Esophagus squamous epithelium (tissue), 5 donors: ENCODE results near the gene CRB3. TPM values are rescaled to one million over a fixed set of nuclear protein-coding genes. Genes with fewer than 3 reads are reported as not detected.

Source experiments
- DNase-seq: peaks from one replicate; lab custom pipeline; 2025; lab: John Stamatoyannopoulos, UW
- H3K27ac ChIP-seq, 4 donors: fragments of 200-600 bp; sonication (generic); one replicate each; pipeline ENCODE4 v1.5.1; 2016 to 2019; ENCODE audit warnings: mild to moderate bottlenecking in 1 of 4
- H3K27me3 ChIP-seq, 4 donors: fragments of 200-600 bp; sonication (generic); 1 replicate in 3 of 4; 2 replicates in 1 of 4; pipeline versions ENCODE4 v1.5.1 to v1.6.0; 2017 to 2021; ENCODE audit warnings: antibody characterized with exemption in 1 of 4
- H3K36me3 ChIP-seq, 3 donors: fragments of 200-600 bp; sonication (generic); one replicate each; pipeline ENCODE4 v1.5.1; 2016 to 2019
- H3K4me1 ChIP-seq, 3 donors: fragments of 200-600 bp; sonication (generic); one replicate each; pipeline ENCODE4 v1.5.1; 2017 to 2019
- H3K4me3 ChIP-seq, 4 donors: fragments of 200-600 bp; sonication (generic); 1 replicate in 3 of 4; 2 replicates in 1 of 4; pipeline ENCODE4 v1.5.1; 2016 to 2019; ENCODE audit warnings: mild to moderate bottlenecking in 2 of 4, moderate library complexity in 1 of 4
- H3K9me3 ChIP-seq, 3 donors: fragments of 200-600 bp; sonication (generic); one replicate each; pipeline ENCODE4 v1.5.1; 2016 to 2019
- POLR2A ChIP-seq, 4 donors: fragments of 450-650 bp; IDR thresholded peaks; one replicate each; pipeline ENCODE4 v1.6.1; 2017; ENCODE audit warnings: antibody characterized with exemption in 4 of 4, mild to moderate bottlenecking in 4 of 4, moderate library complexity in 3 of 4
- WGBS, 2 donors: methylation state at CpG; one replicate each; pipeline ENCODE4 v1.1.5; 2018; 5-methylcytosine and 5-hydroxymethylcytosine counted together
- intact Hi-C: fragments of 100-400 bp; cut with DNase I; formaldehyde crosslinking; loops from one replicate; pipeline ENCODE4 v1.15.0; 2022
- total RNA-seq, 4 donors: library from RNA; depleted of rRNA; stranded (reverse); fragments of >200 nt; gene quantifications; one replicate each; pipeline ENCODE4 v1.1.0, GENCODE V29; 2016
- TF ChIP-seq, protein P1 (sequence below), 6 experiments: fragments of 450-650 bp in 4 of 6; fragments of 200-600 bp in 2 of 6; sonication (generic) in 2 of 6; IDR thresholded peaks; one replicate each; pipeline ENCODE4 v1.5.1; 2016 to 2019; ENCODE audit warnings: antibody characterized with exemption in 6 of 6, mild to moderate bottlenecking in 4 of 6, moderate library complexity in 4 of 6
- donor health status: DM: yes; HTN: yes; CAD: no.

Gene CRB3
- total RNA-seq, 4 donors from 2014 or later: 42.9 to 61.9 (median 56.2) TPM

DNA sequence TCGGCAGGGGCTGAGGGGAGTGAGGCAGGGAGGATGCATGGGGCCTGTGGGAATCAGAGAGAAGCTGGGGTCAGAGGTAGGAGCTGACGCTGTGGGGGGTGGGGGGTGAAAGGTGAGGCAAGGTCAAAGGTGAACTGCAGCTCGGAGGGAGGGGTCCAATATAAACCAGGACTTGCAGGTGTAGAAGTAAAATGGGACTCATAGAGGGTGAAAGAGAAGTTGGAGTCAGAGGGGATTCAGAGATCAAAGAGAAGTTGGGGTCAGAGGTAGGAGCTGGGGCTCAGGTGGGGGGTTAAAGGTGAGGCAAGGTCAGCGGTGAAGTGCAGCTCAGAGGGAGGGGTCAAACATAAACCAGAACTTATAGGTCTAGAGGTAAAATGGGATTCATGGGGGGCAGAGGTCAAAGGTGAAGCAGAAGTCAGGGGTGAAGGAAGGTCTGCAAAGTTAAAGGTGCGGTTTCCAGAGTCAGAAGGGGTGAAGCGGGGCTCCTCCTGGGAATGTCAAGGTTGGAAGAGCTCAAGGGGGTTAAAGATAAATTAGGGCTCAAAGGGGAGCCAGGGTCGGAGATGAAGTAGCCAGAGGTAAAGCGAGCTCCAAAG, 30.5 kb downstream of the CRB3 start:
- intact Hi-C loops: no loop called here
- H3K9me3 ChIP-seq: peaks cover 0 to 5% (median 0%) of the 10 kb centered on the region in 3 donors
- peaks cover 0 to 4% (median 0%) of the 10 kb centered on the region in 4 donors for H3K27me3 ChIP-seq
- H3K4me3 ChIP-seq: no peak overlapping the region
- WGBS, 2 donors: 72 to 82% methylated on average over 8 of the region's 8 CpGs
- no peak for DNase-seq
- H3K27ac ChIP-seq: no peak overlapping the region
- no peaks in the 10 kb centered on the region for H3K36me3 ChIP-seq
- H3K4me1 ChIP-seq: peaks cover 0 to 7% (median 0%) of the 10 kb centered on the region in 3 donors
- TF ChIP-seq, protein P1, sequence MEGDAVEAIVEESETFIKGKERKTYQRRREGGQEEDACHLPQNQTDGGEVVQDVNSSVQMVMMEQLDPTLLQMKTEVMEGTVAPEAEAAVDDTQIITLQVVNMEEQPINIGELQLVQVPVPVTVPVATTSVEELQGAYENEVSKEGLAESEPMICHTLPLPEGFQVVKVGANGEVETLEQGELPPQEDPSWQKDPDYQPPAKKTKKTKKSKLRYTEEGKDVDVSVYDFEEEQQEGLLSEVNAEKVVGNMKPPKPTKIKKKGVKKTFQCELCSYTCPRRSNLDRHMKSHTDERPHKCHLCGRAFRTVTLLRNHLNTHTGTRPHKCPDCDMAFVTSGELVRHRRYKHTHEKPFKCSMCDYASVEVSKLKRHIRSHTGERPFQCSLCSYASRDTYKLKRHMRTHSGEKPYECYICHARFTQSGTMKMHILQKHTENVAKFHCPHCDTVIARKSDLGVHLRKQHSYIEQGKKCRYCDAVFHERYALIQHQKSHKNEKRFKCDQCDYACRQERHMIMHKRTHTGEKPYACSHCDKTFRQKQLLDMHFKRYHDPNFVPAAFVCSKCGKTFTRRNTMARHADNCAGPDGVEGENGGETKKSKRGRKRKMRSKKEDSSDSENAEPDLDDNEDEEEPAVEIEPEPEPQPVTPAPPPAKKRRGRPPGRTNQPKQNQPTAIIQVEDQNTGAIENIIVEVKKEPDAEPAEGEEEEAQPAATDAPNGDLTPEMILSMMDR (IDR thresholded peaks at IDR 0.05): no peak
- TF ChIP-seq POLR2A (IDR thresholded peaks at IDR 0.05): no peak

DNA sequence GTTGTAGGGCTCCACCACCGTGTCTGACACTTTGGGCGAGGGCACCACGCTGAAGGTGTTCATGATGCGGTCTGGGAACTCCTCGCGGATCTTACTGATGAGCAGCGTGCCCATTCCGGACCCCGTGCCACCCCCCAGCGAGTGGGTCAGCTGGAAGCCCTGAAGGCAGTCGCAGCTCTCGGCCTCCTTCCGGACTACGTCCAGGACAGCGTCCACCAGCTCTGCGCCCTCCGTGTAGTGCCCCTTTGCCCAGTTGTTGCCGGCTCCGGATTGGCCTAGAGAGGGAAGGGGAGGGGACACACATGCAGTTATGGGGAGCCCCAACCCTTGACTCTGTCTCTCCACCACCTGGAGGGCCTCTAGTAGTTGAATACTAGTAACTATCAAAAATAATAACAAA, 31.9 kb downstream of the CRB3 start:
- H3K9me3 ChIP-seq: peaks cover 0 to 5% (median 0%) of the 10 kb centered on the region in 3 donors
- TF ChIP-seq, protein P1 (IDR thresholded peaks at IDR 0.05): no peak
- no peak for TF ChIP-seq POLR2A (IDR thresholded peaks at IDR 0.05)
- 95 to 100% methylated on average over 8 to 15 of the region's 19 CpGs for WGBS, 2 donors

DNA sequence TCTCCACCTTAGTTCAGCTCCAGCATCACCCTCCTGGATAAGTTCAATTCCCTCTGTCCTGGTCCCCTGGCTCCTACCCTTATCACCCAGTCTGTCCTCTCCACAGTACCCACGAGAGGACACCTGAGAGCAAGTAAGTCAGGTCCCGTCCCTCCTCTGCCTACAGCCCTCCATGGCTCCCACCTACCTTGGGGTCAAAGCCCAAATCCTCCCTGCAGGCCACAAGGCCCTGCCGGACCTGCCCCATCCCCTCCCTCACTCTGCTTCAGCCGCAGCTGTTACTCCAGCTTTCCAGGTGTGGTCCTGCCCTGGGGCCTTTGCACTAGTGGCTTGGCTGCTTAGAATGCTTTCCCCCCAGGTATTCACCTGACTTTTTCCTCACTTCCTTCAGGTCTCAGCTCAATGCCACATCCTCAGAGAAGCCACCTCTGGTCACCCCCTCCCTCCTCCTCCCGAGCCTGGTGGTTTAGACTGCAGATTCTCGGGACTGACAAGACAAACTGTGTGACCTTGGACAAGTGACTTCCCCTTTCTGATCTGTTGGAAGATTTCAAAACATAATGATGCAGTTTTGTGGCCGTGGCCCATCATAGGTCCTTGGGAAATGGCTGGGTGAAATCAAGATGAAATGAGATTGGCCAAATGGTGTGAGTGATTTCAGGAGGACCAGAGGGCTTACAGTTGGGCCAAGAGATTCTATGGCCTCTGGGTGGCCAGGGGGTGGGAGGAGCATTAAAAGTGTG, 34.4 kb downstream of the CRB3 start:
- Histone ChIP-seq H3K27me3 (peaks cover 5 to 44% (median 18%) of the 10 kb centered on the region in 4 donors), H3K27ac (no peak overlapping the region), H3K9me3 (no peaks in the 10 kb centered on the region), H3K36me3 (no peaks in the 10 kb centered on the region), H3K4me3 (no peak overlapping the region), H3K4me1 (peaks cover 9 to 22% (median 12%) of the 10 kb centered on the region in 3 donors)
- WGBS, 2 donors: 52 to 54% methylated on average over 6 of the region's 7 CpGs
- no peak for DNase-seq
- intact Hi-C loops: no loop called here
- TF ChIP-seq POLR2A (IDR thresholded peaks at IDR 0.05): no peak
- TF ChIP-seq, protein P1 (IDR thresholded peaks at IDR 0.05): no peak

More for the DNA sequence above, 31.9 kb downstream of the CRB3 start:
- peaks cover 0 to 19% (median 2%) of the 10 kb centered on the region in 4 donors for H3K27me3 ChIP-seq
- no peak overlapping the region for H3K4me3 ChIP-seq
- no peak overlapping the region for H3K27ac ChIP-seq
- DNase-seq: no peak
- intact Hi-C loops: no loop called here
- no peaks in the 10 kb centered on the region for H3K36me3 ChIP-seq
- H3K4me1 ChIP-seq: peaks cover 0 to 7% (median 0%) of the 10 kb centered on the region in 3 donors

DNA sequence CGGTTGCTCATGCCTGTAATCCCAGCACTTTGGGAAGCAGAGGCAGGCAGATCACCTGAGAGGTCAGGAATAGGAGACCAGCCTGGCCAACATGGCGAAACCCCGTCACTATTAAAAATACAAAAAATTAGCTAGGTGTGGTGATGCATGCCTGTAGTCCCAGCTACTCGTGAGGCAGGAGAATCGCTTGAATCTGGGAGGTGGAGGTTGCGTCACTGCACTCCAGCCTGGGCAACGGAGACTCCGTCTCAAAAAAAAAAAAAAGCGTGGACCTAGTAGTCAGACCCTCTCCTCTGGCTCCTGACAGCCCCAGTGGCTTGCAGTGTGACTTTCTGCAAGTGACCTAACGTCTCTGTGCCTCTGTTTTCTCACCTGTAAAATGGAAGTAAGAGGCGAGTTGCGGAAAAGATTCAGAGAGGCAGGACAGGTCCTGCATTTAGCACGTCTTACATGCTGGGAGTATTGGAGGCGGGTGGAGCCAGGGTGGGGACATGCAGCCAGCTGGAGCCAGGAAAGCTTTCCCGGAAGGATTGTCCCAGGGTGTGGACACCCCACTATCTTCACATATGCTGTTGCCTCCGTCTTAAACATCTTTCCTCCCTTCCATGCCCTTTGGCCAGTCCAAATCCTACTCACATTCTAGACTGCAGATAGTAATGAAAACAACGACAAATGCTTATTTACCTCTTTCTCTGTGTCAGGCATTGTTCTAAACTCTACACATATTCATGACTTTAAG, 35.1 kb downstream of the CRB3 start:
- TF ChIP-seq, protein P1 (IDR thresholded peaks at IDR 0.05): no peak
- TF ChIP-seq POLR2A (IDR thresholded peaks at IDR 0.05): no peak
- Histone ChIP-seq H3K4me3 (no peak overlapping the region), H3K4me1 (peaks cover 9 to 22% (median 12%) of the 10 kb centered on the region in 3 donors), H3K9me3 (no peaks in the 10 kb centered on the region), H3K27ac (no peak overlapping the region), H3K27me3 (peaks cover 5 to 51% (median 18%) of the 10 kb centered on the region in 4 donors), H3K36me3 (no peaks in the 10 kb centered on the region)
- DNase-seq: no peak
- intact Hi-C loops: no loop called here
- WGBS, 2 donors: 49 to 63% methylated on average over 15 to 17 of the region's 17 CpGs
